B cell (primary cell): ENCODE results near the gene TTC1.

Experiments
- CTCF ChIP-seq: fragments of 200-600 bp; IDR thresholded peaks from one replicate; pipeline ENCODE4 v1.8.0; 2022; ENCODE audit warnings: antibody characterized with exemption, mild to moderate bottlenecking
- EZH2 ChIP-seq: IDR thresholded peaks from 2 replicates; pipeline ENCODE4 v1.6.1; 2012; ENCODE audit warnings: borderline replicate concordance, low read depth, mild to moderate bottlenecking, moderate library complexity, low read length; ENCODE audit not compliant: insufficient read depth, poor library complexity, severe bottlenecking

GRCh38 chr5:160036884-160037283 is 27.9 kb downstream of the TTC1 start:
- TF ChIP-seq CTCF, result no peak
- no peak for TF ChIP-seq EZH2
